ENCODE measurements around the gene AP1G2.

AP1G2 gene

DNA sequence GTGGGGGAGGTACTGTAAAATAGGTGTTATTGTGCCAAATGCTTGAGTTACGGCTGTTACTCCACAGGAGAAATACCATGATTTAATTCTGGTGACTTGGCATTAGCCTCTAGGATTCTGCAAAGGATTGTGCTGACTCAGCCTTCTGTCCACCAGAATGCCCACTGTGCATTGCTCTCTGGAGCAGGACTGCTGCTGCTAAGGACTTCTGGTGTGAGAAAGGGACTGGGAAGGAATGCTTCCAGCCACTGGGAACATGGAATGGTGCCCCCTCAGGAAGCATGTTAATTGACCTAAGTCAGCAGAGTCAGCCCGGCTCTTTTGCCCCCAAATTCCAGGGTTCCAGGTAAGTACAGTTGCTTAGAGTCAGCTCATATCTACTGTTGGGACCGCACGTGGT, 48.9 kb downstream of the AP1G2 start:
- TF ChIP-seq, protein P1, sequence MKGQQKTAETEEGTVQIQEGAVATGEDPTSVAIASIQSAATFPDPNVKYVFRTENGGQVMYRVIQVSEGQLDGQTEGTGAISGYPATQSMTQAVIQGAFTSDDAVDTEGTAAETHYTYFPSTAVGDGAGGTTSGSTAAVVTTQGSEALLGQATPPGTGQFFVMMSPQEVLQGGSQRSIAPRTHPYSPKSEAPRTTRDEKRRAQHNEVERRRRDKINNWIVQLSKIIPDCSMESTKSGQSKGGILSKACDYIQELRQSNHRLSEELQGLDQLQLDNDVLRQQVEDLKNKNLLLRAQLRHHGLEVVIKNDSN (IDR thresholded peaks at IDR 0.05) = no peak
- TF ChIP-seq EP300 (IDR thresholded peaks at IDR 0.05; ENCODE audit: borderline replicate concordance) (no peak), TAF1 (IDR thresholded peaks at IDR 0.05; ENCODE audit: low read depth) (no peak), RAD21 (IDR thresholded peaks at IDR 0.05; ENCODE audit: low read depth) (no peak), NFIC (IDR thresholded peaks at IDR 0.05) (no peak), TEAD4 (IDR thresholded peaks at IDR 0.05) (no peak), EGR1 (IDR thresholded peaks at IDR 0.05) (no peak)

- TF ChIP-seq, protein P1 (IDR thresholded peaks at IDR 0.05) = no peak
- no peak for TF ChIP-seq TCF12 (IDR thresholded peaks at IDR 0.05; ENCODE audit: low read depth)
Observed at GRCh38 chr14:23517650-23518326, 49.8 kb downstream of the AP1G2 start.

DNA sequence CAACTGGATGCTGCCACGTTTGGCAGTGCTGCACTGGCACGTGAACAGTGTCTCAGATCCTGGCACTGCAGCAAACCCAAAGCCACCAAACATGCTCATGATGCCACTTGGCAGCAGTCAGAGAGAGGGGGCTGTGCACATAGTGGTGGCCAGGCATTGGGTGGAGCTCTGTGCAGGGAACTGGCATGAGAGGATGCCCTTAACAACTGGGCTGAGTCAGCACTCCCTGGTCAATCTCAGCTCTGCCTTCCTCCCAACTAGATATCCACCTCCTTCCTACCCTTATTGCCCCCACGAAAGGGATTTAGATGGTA, 53.0 kb downstream of the AP1G2 start:
- TF ChIP-seq CEBPB (IDR thresholded peaks at IDR 0.05) (no peak), TAF1 (IDR thresholded peaks at IDR 0.05; ENCODE audit: low read depth) (no peak), YY1 (IDR thresholded peaks at IDR 0.05; ENCODE audit: low read depth) (no peak)
- TF ChIP-seq, protein P1 (IDR thresholded peaks at IDR 0.05) = no peak

GRCh38 chr14:23513818-23514643, 53.6 kb downstream of the AP1G2 start:
- TF ChIP-seq, protein P1 (IDR thresholded peaks at IDR 0.05) = no peak
- TF ChIP-seq CREB1 (IDR thresholded peaks at IDR 0.05; ENCODE audit: low read depth) = no peak
- no peak for TF ChIP-seq CEBPB (IDR thresholded peaks at IDR 0.05)
- no peak for TF ChIP-seq TEAD4 (IDR thresholded peaks at IDR 0.05)
- no peak for TF ChIP-seq MAX (IDR thresholded peaks at IDR 0.05)
- no peak for TF ChIP-seq YY1 (IDR thresholded peaks at IDR 0.05; ENCODE audit: low read depth)
- TF ChIP-seq TAF1 (IDR thresholded peaks at IDR 0.05; ENCODE audit: low read depth) = no peak
- no peak for TF ChIP-seq FOXM1 (IDR thresholded peaks at IDR 0.05; ENCODE audit: borderline replicate concordance, low read depth)
- no peak for TF ChIP-seq REST (IDR thresholded peaks at IDR 0.05; ENCODE audit: low read depth)
- TF ChIP-seq NFIC (IDR thresholded peaks at IDR 0.05) = no peak
- no peak for TF ChIP-seq TCF12 (IDR thresholded peaks at IDR 0.05; ENCODE audit: low read depth)
- TF ChIP-seq ZBTB7A (IDR thresholded peaks at IDR 0.05; ENCODE audit: low read depth) = no peak
- no peak for TF ChIP-seq EP300 (IDR thresholded peaks at IDR 0.05; ENCODE audit: borderline replicate concordance)
- TF ChIP-seq RAD21 (IDR thresholded peaks at IDR 0.05; ENCODE audit: low read depth) = no peak
- TF ChIP-seq EGR1 (IDR thresholded peaks at IDR 0.05) = no peak

- no peak for TF ChIP-seq NFIC (IDR thresholded peaks at IDR 0.05)
- TF ChIP-seq YY1 (IDR thresholded peaks at IDR 0.05; ENCODE audit: low read depth) = no peak
- no peak for TF ChIP-seq CEBPB (IDR thresholded peaks at IDR 0.05)
- no peak for TF ChIP-seq MAX (IDR thresholded peaks at IDR 0.05)
- no peak for TF ChIP-seq TAF1 (IDR thresholded peaks at IDR 0.05; ENCODE audit: low read depth)
- no peak for TF ChIP-seq EP300 (IDR thresholded peaks at IDR 0.05; ENCODE audit: borderline replicate concordance)
- no peak for TF ChIP-seq TCF12 (IDR thresholded peaks at IDR 0.05; ENCODE audit: low read depth)
- no peak for TF ChIP-seq RAD21 (IDR thresholded peaks at IDR 0.05; ENCODE audit: low read depth)
- TF ChIP-seq ZBTB7A (IDR thresholded peaks at IDR 0.05; ENCODE audit: low read depth) = no peak
- TF ChIP-seq, protein P1 (IDR thresholded peaks at IDR 0.05) = no peak
- no peak for TF ChIP-seq EGR1 (IDR thresholded peaks at IDR 0.05)
- TF ChIP-seq FOXM1 (IDR thresholded peaks at IDR 0.05; ENCODE audit: borderline replicate concordance, low read depth) = no peak
- TF ChIP-seq TEAD4 (IDR thresholded peaks at IDR 0.05) = no peak
- TF ChIP-seq CREB1 (IDR thresholded peaks at IDR 0.05; ENCODE audit: low read depth) = no peak
- no peak for TF ChIP-seq REST (IDR thresholded peaks at IDR 0.05; ENCODE audit: low read depth)
Observed at GRCh38 chr14:23513005-23513817, 54.4 kb downstream of the AP1G2 start.

All from Ishikawa (cell line).